Measurements from ENCODE around the gene LRFN2. TPM values are rescaled to one million over a fixed set of nuclear protein-coding genes. Genes with fewer than 3 reads are reported as not detected.

LRFN2 gene
- total RNA-seq, 1 experiment from 2014 or later: not detected

- no peak for TF ChIP-seq EZH2phosphoT487 (IDR thresholded peaks at IDR 0.05; ENCODE audit: borderline replicate concordance, low read length)
- TF ChIP-seq EZH2 (IDR thresholded peaks at IDR 0.05; ENCODE audit: low read length, unreplicated experiment): no peak
- no peak for TF ChIP-seq CTCF (conservative IDR thresholded peaks at IDR 0.05; ENCODE audit: low read depth, low read length)
- Histone ChIP-seq H2AFZ (ENCODE audit: low read length) (no peak overlapping the region), H3K79me2 (ENCODE audit: low read length) (no peaks in the 10 kb centered on the region), H3K27me3 (ENCODE audit: low read length) (no peaks in the 10 kb centered on the region), H3K36me3 (ENCODE audit: low read depth, low read length) (no peaks in the 10 kb centered on the region), H3K27ac (ENCODE audit: low read length) (no peak overlapping the region), H3K9me3 (ENCODE audit: low read length) (no peaks in the 10 kb centered on the region), H3K4me1 (ENCODE audit: insufficient read depth, low read length) (no peaks in the 10 kb centered on the region), H3K9ac (ENCODE audit: low read length) (no peak overlapping the region), H4K20me1 (ENCODE audit: low read length) (no peaks in the 10 kb centered on the region), H3F3A (ENCODE audit: low read length, unreplicated experiment) (no peaks in the 10 kb centered on the region), H3K4me2 (ENCODE audit: low read length) (no peak overlapping the region), H3K9me2 (replicated peaks; ENCODE audit: low read length) (no peaks in the 10 kb centered on the region), H3K4me3 (ENCODE audit: low read length) (no peak overlapping the region)
- no TSS peak for BruUV-seq (replicated peaks)
- ATAC-seq (no peak), DNase-seq (no peak)
- CTCF ChIA-PET: no interaction called here
- intact Hi-C loops (cut with micrococcal nuclease): no loop called here
- POLR2A ChIA-PET (ENCODE audit: unreplicated experiment): no interaction called here
Measured at GRCh38 chr6:40394381-40394780, 192.8 kb downstream of the LRFN2 start.

GRCh38 chr6:40393641-40394040 lies 193.5 kb downstream of the LRFN2 start:
- H3K9me2 ChIP-seq (replicated peaks; ENCODE audit: low read length): no peaks in the 10 kb centered on the region
- no peaks in the 10 kb centered on the region for H3K79me2 ChIP-seq (ENCODE audit: low read length)
- H2AFZ ChIP-seq (ENCODE audit: low read length): no peak overlapping the region
- no peak for TF ChIP-seq CTCF (conservative IDR thresholded peaks at IDR 0.05; ENCODE audit: low read depth, low read length)
- TF ChIP-seq EZH2phosphoT487 (IDR thresholded peaks at IDR 0.05; ENCODE audit: borderline replicate concordance, low read length): no peak
- TF ChIP-seq EZH2 (IDR thresholded peaks at IDR 0.05; ENCODE audit: low read length, unreplicated experiment): no peak
- no peaks in the 10 kb centered on the region for H3K27me3 ChIP-seq (ENCODE audit: low read length)
- ChIA-PET CTCF (no interaction called here), POLR2A (ENCODE audit: unreplicated experiment) (no interaction called here)
- H3K9me3 ChIP-seq (ENCODE audit: low read length): no peaks in the 10 kb centered on the region
- H3K9ac ChIP-seq (ENCODE audit: low read length): no peak overlapping the region
- no peaks in the 10 kb centered on the region for H3K4me1 ChIP-seq (ENCODE audit: insufficient read depth, low read length)
- no peak overlapping the region for H3K4me3 ChIP-seq (ENCODE audit: low read length)
- no peaks in the 10 kb centered on the region for H3F3A ChIP-seq (ENCODE audit: low read length, unreplicated experiment)
- ATAC-seq (no peak), DNase-seq (no peak)
- H3K36me3 ChIP-seq (ENCODE audit: low read depth, low read length): no peaks in the 10 kb centered on the region
- intact Hi-C loops (cut with micrococcal nuclease): no loop called here
- no peaks in the 10 kb centered on the region for H4K20me1 ChIP-seq (ENCODE audit: low read length)
- no peak overlapping the region for H3K27ac ChIP-seq (ENCODE audit: low read length)
- H3K4me2 ChIP-seq (ENCODE audit: low read length): no peak overlapping the region
- BruUV-seq (replicated peaks): no TSS peak

- DNase-seq (no peak), ATAC-seq (no peak)
- no peaks in the 10 kb centered on the region for H3K79me2 ChIP-seq (ENCODE audit: low read length)
- TF ChIP-seq CTCF (conservative IDR thresholded peaks at IDR 0.05; ENCODE audit: low read depth, low read length) (no peak), EZH2phosphoT487 (IDR thresholded peaks at IDR 0.05; ENCODE audit: borderline replicate concordance, low read length) (no peak), EZH2 (IDR thresholded peaks at IDR 0.05; ENCODE audit: low read length, unreplicated experiment) (no peak)
- no peaks in the 10 kb centered on the region for H3K9me2 ChIP-seq (replicated peaks; ENCODE audit: low read length)
- intact Hi-C loops (cut with micrococcal nuclease): no loop called here
- H3K36me3 ChIP-seq (ENCODE audit: low read depth, low read length): no peaks in the 10 kb centered on the region
- POLR2A ChIA-PET (ENCODE audit: unreplicated experiment): no interaction called here
- no peaks in the 10 kb centered on the region for H3K9me3 ChIP-seq (ENCODE audit: low read length)
- H3F3A ChIP-seq (ENCODE audit: low read length, unreplicated experiment): no peaks in the 10 kb centered on the region
- no peak overlapping the region for H3K4me3 ChIP-seq (ENCODE audit: low read length)
- H4K20me1 ChIP-seq (ENCODE audit: low read length): no peaks in the 10 kb centered on the region
- CTCF ChIA-PET: no interaction called here
- no peaks in the 10 kb centered on the region for H3K27me3 ChIP-seq (ENCODE audit: low read length)
- no peak overlapping the region for H3K9ac ChIP-seq (ENCODE audit: low read length)
- no TSS peak for BruUV-seq (replicated peaks)
- H3K4me1 ChIP-seq (ENCODE audit: insufficient read depth, low read length): no peaks in the 10 kb centered on the region
- no peak overlapping the region for H3K4me2 ChIP-seq (ENCODE audit: low read length)
- no peak overlapping the region for H2AFZ ChIP-seq (ENCODE audit: low read length)
- no peak overlapping the region for H3K27ac ChIP-seq (ENCODE audit: low read length)
Measured at GRCh38 chr6:40392589-40392988, 194.6 kb downstream of the LRFN2 start.
